Measurements from ENCODE around the gene POM121.
"Not testable (repeated sequence)": the region's sequence is repeated elsewhere in the genome, so short reads cannot be mapped to it uniquely, and the experiment has no call there.

DNA sequence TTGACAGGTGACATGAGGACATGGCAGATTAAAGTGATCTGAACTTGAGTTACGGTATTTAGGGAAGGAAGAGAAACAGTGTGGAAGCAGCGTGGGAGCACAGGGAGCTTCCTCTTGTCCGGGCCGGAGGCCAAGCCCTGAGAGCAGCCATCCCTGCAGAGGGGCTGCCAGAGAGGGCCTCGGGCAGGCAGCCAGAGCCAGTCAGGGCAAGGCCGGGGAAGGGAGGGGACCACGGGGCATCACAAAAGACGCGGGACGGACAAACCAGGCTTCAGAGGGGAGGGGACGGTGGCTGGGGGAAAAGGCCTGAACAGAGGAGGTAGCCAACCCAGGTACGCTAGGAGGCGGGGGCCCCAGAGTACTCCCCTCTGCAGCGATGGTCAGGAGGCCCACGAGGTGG is 20.0 kb downstream of the POM121 start:
- TF ChIP-seq, protein P1, sequence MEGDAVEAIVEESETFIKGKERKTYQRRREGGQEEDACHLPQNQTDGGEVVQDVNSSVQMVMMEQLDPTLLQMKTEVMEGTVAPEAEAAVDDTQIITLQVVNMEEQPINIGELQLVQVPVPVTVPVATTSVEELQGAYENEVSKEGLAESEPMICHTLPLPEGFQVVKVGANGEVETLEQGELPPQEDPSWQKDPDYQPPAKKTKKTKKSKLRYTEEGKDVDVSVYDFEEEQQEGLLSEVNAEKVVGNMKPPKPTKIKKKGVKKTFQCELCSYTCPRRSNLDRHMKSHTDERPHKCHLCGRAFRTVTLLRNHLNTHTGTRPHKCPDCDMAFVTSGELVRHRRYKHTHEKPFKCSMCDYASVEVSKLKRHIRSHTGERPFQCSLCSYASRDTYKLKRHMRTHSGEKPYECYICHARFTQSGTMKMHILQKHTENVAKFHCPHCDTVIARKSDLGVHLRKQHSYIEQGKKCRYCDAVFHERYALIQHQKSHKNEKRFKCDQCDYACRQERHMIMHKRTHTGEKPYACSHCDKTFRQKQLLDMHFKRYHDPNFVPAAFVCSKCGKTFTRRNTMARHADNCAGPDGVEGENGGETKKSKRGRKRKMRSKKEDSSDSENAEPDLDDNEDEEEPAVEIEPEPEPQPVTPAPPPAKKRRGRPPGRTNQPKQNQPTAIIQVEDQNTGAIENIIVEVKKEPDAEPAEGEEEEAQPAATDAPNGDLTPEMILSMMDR (optimal IDR thresholded peaks at IDR 0.05 in 1 of 3, IDR thresholded peaks at IDR 0.05 in 1 of 3, conservative IDR thresholded peaks at IDR 0.05 in 1 of 3; ENCODE audit: extremely low read depth in 1 of 3, insufficient read depth in 2 of 3, low read length in 3 of 3), result not testable (repeated sequence)
- not testable (repeated sequence) for TF ChIP-seq EZH2 (IDR thresholded peaks at IDR 0.05; ENCODE audit: low read length)
